Measurements from ENCODE around the gene C17orf100.
"Not testable (repeated sequence)": the region's sequence is repeated elsewhere in the genome, so short reads cannot be mapped to it uniquely, and the experiment has no call there.

C17orf100 gene

DNA sequence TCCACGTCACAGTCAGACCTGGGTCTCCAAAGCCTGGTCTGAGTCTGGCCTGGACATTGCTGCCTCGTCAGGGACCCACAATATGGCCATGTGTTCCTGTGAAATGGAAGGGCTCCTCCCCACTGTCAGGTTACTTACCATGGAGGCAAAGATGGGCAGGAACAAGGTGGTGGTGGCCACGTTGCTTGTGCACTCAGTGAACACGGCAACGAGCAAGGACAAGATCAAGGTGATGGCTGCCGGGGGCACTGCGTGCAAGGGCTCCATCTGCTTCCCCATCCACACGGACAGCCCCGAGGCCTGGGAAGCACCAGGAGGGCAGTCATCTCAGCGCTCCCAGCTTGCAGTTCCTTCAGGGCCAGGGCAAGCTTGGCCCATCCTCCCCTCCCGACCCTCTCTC is 39.1 kb downstream of the C17orf100 start:
- Histone ChIP-seq H3K9me3 (ENCODE audit: control insufficient read depth, insufficient read depth, low read length) (no peaks in the 10 kb centered on the region), H3K4me3 (ENCODE audit: low read length) (no peak overlapping the region), H3K36me3 (ENCODE audit: control insufficient read depth, insufficient read depth, low read length) (no peaks in the 10 kb centered on the region), H3K27me3 (ENCODE audit: control insufficient read depth, insufficient read depth, low read length) (no peaks in the 10 kb centered on the region), H3K27ac (ENCODE audit: low read length) (no peak overlapping the region), H3K4me1 (ENCODE audit: control insufficient read depth, insufficient read depth, low read length) (no peaks in the 10 kb centered on the region)
- WGBS (ENCODE audit: insufficient coverage, insufficient read length), result no CpG with 5 or more reads among the region's 11 CpGs
- DNase-seq (ENCODE audit: low read depth, low spot score), result no peak

GRCh38 chr17:6691546-6691945 is 40.0 kb downstream of the C17orf100 start:
- Histone ChIP-seq H3K36me3 (ENCODE audit: control insufficient read depth, insufficient read depth, low read length) (no peaks in the 10 kb centered on the region), H3K27ac (ENCODE audit: low read length) (no peak overlapping the region), H3K9me3 (ENCODE audit: control insufficient read depth, insufficient read depth, low read length) (no peaks in the 10 kb centered on the region), H3K4me1 (ENCODE audit: control insufficient read depth, insufficient read depth, low read length) (no peaks in the 10 kb centered on the region), H3K4me3 (ENCODE audit: low read length) (no peak overlapping the region), H3K27me3 (ENCODE audit: control insufficient read depth, insufficient read depth, low read length) (no peaks in the 10 kb centered on the region)
- no CpG with 5 or more reads among the region's 3 CpGs for WGBS (ENCODE audit: insufficient coverage, insufficient read length)
- no peak for DNase-seq (ENCODE audit: low read depth, low spot score)

DNA sequence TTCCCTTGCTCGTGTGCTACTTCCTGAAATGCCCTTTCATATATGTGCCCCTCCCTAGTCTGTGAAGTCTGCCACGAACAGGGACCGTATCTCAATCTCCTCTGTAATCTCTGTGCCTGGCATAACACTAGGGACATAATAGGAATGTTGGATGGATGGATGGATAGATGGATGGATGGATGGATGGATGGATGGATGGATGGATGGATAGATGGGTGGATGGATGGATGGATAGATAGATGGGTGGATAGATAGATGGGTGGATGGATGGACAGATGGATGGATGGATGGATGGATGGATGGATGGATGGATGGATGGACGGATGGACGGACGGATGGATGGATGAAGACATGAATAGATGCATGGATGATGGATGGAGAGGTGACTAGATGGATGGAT is 40.4 kb downstream of the C17orf100 start:
- DNase-seq (ENCODE audit: low read depth, low spot score); H3K27me3 ChIP-seq (ENCODE audit: control insufficient read depth, insufficient read depth, low read length); H3K4me1 ChIP-seq (ENCODE audit: control insufficient read depth, insufficient read depth, low read length); H3K9me3 ChIP-seq (ENCODE audit: control insufficient read depth, insufficient read depth, low read length); H3K36me3 ChIP-seq (ENCODE audit: control insufficient read depth, insufficient read depth, low read length); H3K27ac ChIP-seq (ENCODE audit: low read length); H3K4me3 ChIP-seq (ENCODE audit: low read length): not testable (repeated sequence)
- WGBS (ENCODE audit: insufficient coverage, insufficient read length), result no CpG with 5 or more reads among the region's 6 CpGs

GRCh38 chr17:6695051-6695450 is 43.5 kb downstream of the C17orf100 start:
- no peaks in the 10 kb centered on the region for H3K27me3 ChIP-seq (ENCODE audit: control insufficient read depth, insufficient read depth, low read length)
- no peaks in the 10 kb centered on the region for H3K4me1 ChIP-seq (ENCODE audit: control insufficient read depth, insufficient read depth, low read length)
- no peak overlapping the region for H3K4me3 ChIP-seq (ENCODE audit: low read length)
- H3K27ac ChIP-seq (ENCODE audit: low read length), result no peak overlapping the region
- no peaks in the 10 kb centered on the region for H3K9me3 ChIP-seq (ENCODE audit: control insufficient read depth, insufficient read depth, low read length)
- no peak for DNase-seq (ENCODE audit: low read depth, low spot score)
- H3K36me3 ChIP-seq (ENCODE audit: control insufficient read depth, insufficient read depth, low read length), result no peaks in the 10 kb centered on the region
- WGBS (ENCODE audit: insufficient coverage, insufficient read length), result no CpG with 5 or more reads among the region's 2 CpGs

DNA sequence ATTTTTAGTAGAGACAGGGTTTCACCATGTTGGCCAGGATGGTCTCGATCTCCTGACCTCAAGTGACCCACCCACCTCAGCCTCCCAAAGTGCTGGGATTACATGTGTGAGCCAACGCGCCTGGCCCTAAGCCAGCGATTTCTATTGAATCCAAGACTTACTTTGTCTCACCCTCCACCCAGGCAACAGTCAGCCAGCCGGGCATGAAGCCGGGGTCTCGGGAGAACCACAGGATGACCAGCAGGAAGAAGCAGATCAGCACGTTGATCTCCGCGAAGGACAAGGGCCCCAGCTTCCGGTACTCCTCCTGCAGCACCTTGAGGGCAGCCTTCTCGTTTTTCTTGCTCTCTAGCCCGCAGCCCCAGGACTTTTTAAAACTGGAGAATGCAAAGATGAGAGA is 44.0 kb downstream of the C17orf100 start:
- Histone ChIP-seq H3K9me3 (ENCODE audit: control insufficient read depth, insufficient read depth, low read length) (no peaks in the 10 kb centered on the region), H3K27me3 (ENCODE audit: control insufficient read depth, insufficient read depth, low read length) (no peaks in the 10 kb centered on the region), H3K4me1 (ENCODE audit: control insufficient read depth, insufficient read depth, low read length) (no peaks in the 10 kb centered on the region), H3K27ac (ENCODE audit: low read length) (no peak overlapping the region), H3K4me3 (ENCODE audit: low read length) (no peak overlapping the region), H3K36me3 (ENCODE audit: control insufficient read depth, insufficient read depth, low read length) (no peaks in the 10 kb centered on the region)
- WGBS (ENCODE audit: insufficient coverage, insufficient read length), result no CpG with 5 or more reads among the region's 13 CpGs
- DNase-seq (ENCODE audit: low read depth, low spot score), result no peak

- H3K27ac ChIP-seq (ENCODE audit: low read length), result no peak overlapping the region
- H3K4me3 ChIP-seq (ENCODE audit: low read length), result no peak overlapping the region
- H3K36me3 ChIP-seq (ENCODE audit: control insufficient read depth, insufficient read depth, low read length), result no peaks in the 10 kb centered on the region
- DNase-seq (ENCODE audit: low read depth, low spot score), result no peak
- no peaks in the 10 kb centered on the region for H3K27me3 ChIP-seq (ENCODE audit: control insufficient read depth, insufficient read depth, low read length)
- no CpG with 5 or more reads among the region's 5 CpGs for WGBS (ENCODE audit: insufficient coverage, insufficient read length)
- H3K9me3 ChIP-seq (ENCODE audit: control insufficient read depth, insufficient read depth, low read length), result no peaks in the 10 kb centered on the region
- no peaks in the 10 kb centered on the region for H3K4me1 ChIP-seq (ENCODE audit: control insufficient read depth, insufficient read depth, low read length)
These were observed 45.3 kb downstream of the C17orf100 start for GRCh38 chr17:6696906-6697305.

DNA sequence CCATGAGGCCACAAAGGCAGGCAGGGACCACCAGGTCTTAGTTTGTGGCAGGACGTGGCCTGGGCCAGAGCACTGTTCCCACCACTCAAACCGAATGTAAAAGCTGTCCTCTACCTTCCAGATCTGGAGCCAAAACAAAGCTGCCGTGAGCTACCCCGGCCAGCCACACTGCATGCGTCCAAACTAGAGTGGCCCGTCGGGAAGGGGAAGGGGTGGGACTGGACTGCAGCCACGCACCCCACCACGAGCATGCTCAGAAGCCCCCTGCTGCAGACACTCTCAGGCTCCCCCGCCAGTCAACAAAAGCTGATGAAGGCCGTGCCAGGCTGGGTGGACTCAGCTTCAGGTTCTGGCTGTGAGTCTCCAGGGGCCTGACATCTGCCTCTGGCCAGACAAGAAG is 46.4 kb downstream of the C17orf100 start:
- Histone ChIP-seq H3K4me3 (ENCODE audit: low read length) (no peak overlapping the region), H3K9me3 (ENCODE audit: control insufficient read depth, insufficient read depth, low read length) (no peaks in the 10 kb centered on the region), H3K27ac (ENCODE audit: low read length) (no peak overlapping the region), H3K36me3 (ENCODE audit: control insufficient read depth, insufficient read depth, low read length) (no peaks in the 10 kb centered on the region), H3K4me1 (ENCODE audit: control insufficient read depth, insufficient read depth, low read length) (no peaks in the 10 kb centered on the region), H3K27me3 (ENCODE audit: control insufficient read depth, insufficient read depth, low read length) (no peaks in the 10 kb centered on the region)
- no peak for DNase-seq (ENCODE audit: low read depth, low spot score)
- no CpG with 5 or more reads among the region's 11 CpGs for WGBS (ENCODE audit: insufficient coverage, insufficient read length)

DNA sequence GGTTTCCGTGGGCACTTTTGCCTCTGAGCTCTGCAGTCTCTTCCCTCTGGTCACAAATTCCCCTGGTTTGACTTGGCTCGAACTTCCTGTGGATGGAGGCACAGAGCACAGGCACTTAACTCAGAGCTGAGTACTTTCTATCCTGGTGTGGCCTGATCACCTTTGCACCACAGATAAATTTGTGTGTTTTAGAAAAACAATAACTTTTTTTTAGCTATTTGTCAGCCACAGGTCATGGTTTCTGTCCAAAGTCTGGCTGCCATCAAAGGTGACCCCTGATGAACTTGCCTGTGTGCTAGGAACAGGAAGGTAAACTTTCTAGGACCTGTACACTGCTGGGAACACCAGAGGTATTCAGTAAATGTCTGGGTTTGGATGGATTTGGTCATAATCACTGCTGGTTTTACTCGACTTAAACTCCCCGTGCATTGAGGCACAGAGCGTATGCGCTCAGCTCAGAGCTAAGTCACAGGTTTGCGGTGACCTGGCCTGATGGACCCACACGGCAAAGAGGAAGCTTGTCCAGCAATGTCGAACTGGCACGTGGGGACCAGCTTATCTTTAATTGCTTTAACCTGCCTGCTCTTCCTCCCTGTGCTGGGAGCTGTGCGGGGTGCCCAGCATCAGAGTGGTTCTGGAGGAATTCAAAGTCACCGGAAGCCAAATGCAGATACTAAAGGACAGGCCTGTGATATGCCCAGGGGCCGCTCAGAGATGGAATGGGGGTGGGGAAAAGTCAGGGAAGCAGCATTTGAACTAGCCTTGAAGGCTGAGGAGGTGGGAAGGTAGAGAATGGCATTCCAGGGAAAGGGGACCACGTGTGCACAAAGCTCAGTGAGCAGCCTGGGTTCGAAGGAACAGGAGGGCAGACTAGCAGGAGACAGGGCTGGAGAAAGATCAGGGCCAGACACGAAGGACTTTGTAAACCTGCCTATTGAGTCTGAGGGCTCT is 48.7 kb downstream of the C17orf100 start:
- H3K4me3 ChIP-seq (ENCODE audit: low read length), result no peak overlapping the region
- H3K9me3 ChIP-seq (ENCODE audit: control insufficient read depth, insufficient read depth, low read length), result no peaks in the 10 kb centered on the region
- H3K27me3 ChIP-seq (ENCODE audit: control insufficient read depth, insufficient read depth, low read length), result no peaks in the 10 kb centered on the region
- H3K36me3 ChIP-seq (ENCODE audit: control insufficient read depth, insufficient read depth, low read length), result no peaks in the 10 kb centered on the region
- H3K27ac ChIP-seq (ENCODE audit: low read length), result no peak overlapping the region
- WGBS (ENCODE audit: insufficient coverage, insufficient read length), result no CpG with 5 or more reads among the region's 16 CpGs
- H3K4me1 ChIP-seq (ENCODE audit: control insufficient read depth, insufficient read depth, low read length), result no peaks in the 10 kb centered on the region
- no peak for DNase-seq (ENCODE audit: low read depth, low spot score)

DNA sequence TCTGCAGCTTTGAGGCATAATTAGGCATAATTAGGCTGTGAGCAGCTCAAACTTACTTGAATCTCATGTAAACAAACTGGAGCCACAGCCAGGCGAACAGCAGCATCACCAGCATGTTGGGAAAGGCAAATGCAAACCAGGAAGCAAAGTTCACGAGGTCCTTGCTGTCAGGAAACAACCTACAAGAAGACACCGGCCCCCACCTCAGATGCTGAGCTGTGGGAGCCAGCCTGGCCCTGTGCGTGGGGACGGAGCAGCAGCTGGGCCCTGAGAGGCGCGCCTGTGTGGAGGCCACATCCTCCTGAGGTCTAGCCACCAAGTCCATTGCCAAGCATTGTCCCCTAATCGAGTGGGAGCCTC is 49.4 kb downstream of the C17orf100 start:
- no peaks in the 10 kb centered on the region for H3K4me1 ChIP-seq (ENCODE audit: control insufficient read depth, insufficient read depth, low read length)
- H3K4me3 ChIP-seq (ENCODE audit: low read length), result no peak overlapping the region
- no peak for DNase-seq (ENCODE audit: low read depth, low spot score)
- H3K27me3 ChIP-seq (ENCODE audit: control insufficient read depth, insufficient read depth, low read length), result no peaks in the 10 kb centered on the region
- no peaks in the 10 kb centered on the region for H3K9me3 ChIP-seq (ENCODE audit: control insufficient read depth, insufficient read depth, low read length)
- no peaks in the 10 kb centered on the region for H3K36me3 ChIP-seq (ENCODE audit: control insufficient read depth, insufficient read depth, low read length)
- no CpG with 5 or more reads among the region's 8 CpGs for WGBS (ENCODE audit: insufficient coverage, insufficient read length)
- H3K27ac ChIP-seq (ENCODE audit: low read length), result no peak overlapping the region

DNA sequence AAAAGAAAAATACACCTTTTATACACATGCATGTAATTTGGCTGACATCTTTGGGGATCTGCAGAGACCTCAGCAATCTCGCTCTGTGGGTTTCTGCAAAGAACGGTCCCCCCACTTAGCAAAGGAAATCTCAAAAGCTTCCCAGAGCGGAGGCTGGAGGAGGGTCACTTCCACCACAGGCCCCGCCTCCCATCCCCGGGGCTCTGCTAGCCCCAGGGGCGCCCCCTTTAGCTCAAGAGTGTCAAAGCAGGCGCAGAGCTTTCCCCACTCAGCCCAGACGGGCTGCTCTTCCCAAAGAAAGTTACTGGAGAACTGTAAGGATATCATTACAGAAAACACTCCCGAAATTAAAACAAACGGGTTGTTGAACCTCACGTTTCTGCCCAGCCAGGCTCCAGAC is 50.2 kb downstream of the C17orf100 start:
- no peak for DNase-seq (ENCODE audit: low read depth, low spot score)
- no CpG with 5 or more reads among the region's 11 CpGs for WGBS (ENCODE audit: insufficient coverage, insufficient read length)
- no peaks in the 10 kb centered on the region for H3K4me1 ChIP-seq (ENCODE audit: control insufficient read depth, insufficient read depth, low read length)
- H3K4me3 ChIP-seq (ENCODE audit: low read length), result no peak overlapping the region
- H3K27me3 ChIP-seq (ENCODE audit: control insufficient read depth, insufficient read depth, low read length), result no peaks in the 10 kb centered on the region
- no peaks in the 10 kb centered on the region for H3K36me3 ChIP-seq (ENCODE audit: control insufficient read depth, insufficient read depth, low read length)
- no peak overlapping the region for H3K27ac ChIP-seq (ENCODE audit: low read length)
- H3K9me3 ChIP-seq (ENCODE audit: control insufficient read depth, insufficient read depth, low read length), result no peaks in the 10 kb centered on the region
